B cell (primary cell): ENCODE data around the gene CCN5.

Experiments
- EZH2 ChIP-seq: IDR thresholded peaks from 2 replicates; pipeline ENCODE4 v1.6.1; 2012; ENCODE audit warnings: borderline replicate concordance, low read depth, mild to moderate bottlenecking, moderate library complexity, low read length; ENCODE audit not compliant: insufficient read depth, poor library complexity, severe bottlenecking
- TF ChIP-seq, protein P1 (sequence below): fragments of 200-600 bp; IDR thresholded peaks from one replicate; pipeline ENCODE4 v1.8.0; 2022; ENCODE audit warnings: antibody characterized with exemption, mild to moderate bottlenecking

GRCh38 chr20:44678242-44678641, 36.9 kb upstream of the CCN5 start:
- TF ChIP-seq, protein P1, sequence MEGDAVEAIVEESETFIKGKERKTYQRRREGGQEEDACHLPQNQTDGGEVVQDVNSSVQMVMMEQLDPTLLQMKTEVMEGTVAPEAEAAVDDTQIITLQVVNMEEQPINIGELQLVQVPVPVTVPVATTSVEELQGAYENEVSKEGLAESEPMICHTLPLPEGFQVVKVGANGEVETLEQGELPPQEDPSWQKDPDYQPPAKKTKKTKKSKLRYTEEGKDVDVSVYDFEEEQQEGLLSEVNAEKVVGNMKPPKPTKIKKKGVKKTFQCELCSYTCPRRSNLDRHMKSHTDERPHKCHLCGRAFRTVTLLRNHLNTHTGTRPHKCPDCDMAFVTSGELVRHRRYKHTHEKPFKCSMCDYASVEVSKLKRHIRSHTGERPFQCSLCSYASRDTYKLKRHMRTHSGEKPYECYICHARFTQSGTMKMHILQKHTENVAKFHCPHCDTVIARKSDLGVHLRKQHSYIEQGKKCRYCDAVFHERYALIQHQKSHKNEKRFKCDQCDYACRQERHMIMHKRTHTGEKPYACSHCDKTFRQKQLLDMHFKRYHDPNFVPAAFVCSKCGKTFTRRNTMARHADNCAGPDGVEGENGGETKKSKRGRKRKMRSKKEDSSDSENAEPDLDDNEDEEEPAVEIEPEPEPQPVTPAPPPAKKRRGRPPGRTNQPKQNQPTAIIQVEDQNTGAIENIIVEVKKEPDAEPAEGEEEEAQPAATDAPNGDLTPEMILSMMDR, result no peak
- TF ChIP-seq EZH2, result no peak
